C1 segment of cervical spinal cord (tissue), 14 donors: ENCODE measurements around the gene KCNMA1.
A peak's percentile ranks its signal among the peaks of the same experiment; 100 is the strongest.

Source experiments
- DNase-seq, 14 donors: peaks; one replicate each; lab custom pipeline; 2025; lab: John Stamatoyannopoulos, UW

The KCNMA1 gene

GRCh38 chr10:77135555-77135954 lies 502.1 kb downstream of the KCNMA1 start:
- DNase-seq = no peak

DNA sequence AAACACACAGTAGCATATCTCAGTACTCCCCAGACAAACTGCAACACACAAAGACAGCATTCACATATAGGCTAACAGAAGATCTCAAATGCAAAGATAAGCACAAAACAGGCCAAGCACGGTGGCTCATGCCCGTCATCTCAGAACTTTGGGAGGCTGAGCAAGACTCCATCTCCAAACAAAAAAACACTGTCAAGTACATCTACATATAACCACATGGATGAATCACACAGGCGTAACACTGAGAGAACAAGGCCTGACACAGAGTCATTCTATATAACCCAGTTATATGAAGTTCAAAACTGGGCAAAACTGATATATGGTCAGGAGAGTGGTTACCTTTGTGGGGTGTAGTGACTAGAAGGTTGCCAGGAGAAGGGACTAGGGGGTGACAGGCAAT lies 506.4 kb downstream of the KCNMA1 start:
- no peak for DNase-seq

DNA sequence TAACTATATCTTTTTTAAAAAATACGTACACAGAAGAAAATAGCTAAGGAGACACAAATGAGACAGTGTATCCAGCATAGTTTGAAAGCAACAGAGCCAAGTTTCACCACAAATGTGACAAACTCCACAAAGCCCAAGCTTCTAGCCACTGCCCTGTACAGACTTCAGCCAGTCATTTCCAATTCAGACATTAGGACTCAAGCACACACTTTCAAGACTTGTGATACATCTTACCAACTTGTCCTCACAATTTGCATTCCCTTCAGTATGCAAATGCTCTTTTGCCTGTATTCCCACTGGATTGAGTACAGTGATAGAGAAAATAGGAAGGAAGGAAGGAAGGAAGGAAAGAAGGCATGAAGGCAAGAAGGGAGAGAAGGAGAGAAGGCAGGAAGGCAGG lies 510.4 kb downstream of the KCNMA1 start:
- no peak for DNase-seq

DNA sequence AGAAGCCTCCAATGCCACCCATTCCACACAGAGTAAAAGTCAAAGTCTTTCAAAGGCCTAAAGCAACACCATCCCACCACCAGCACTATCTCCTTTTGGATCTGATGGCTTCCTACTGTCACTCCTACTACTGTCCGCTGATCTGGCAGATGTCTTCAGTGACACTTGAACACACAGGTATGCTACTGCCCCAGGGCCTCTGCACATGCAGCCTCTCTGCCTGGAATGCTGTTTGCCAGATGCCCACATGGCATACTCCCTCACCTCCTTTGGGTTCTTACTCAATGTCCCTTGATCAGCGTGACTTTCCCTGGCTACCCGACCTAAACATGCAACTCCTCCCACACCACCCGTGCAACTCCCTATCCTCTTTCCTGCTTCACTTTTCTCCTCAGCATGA lies 512.4 kb downstream of the KCNMA1 start:
- DNase-seq = no peak

GRCh38 chr10:77123330-77123729 lies 514.3 kb downstream of the KCNMA1 start:
- DNase-seq = no peak

DNA sequence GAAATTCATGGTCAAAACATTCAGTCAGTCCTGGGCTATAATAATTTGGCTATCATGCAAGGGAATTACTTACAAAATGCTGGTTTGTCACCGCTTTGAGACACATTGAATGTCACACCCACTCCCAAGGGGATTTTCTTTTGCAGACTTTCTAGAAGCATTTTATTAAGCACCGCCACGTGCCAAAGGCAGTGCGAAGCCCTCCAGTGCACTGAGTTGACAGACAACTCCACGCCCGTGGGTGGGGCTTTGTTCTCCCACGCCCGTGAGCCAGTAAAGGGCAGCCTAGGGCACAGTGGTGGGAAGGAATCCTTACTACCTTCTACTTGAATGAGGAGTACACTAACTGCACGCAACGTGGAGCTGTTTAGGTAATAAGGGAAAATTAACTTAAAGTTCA lies 515.8 kb downstream of the KCNMA1 start:
- DNase-seq = no peak

DNA sequence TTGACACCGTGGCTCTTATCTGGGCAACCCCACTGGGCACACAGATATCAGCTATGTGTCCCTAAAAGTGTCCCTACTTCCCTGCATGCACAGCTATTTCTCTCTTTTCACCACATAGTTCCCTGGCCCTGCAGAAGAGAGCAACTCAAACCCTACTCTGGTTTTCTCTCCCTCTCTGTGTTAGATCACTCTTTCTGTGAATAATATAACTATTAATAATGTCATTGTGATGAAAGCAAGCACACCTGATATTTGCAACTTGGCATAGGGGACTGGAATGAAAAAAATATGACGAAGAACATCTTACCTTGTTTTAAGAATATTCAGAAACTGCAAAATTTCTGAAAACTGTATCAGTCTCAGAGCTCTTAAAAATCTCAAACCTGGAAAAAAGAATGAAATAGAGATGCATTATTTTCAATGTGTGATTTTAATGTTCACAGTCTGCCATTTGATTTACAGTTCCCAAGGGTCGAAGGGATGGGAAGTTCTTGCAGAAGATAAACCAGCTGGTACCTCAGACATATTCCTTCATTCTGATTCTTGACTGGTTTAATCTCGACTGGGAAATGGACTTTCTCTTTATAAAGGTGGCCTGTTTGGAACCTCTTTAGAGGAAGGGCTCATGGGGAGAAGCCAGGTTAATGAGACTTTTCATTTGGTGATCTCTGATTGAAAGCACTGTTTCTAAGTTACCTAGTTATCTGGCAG lies 516.8 kb downstream of the KCNMA1 start:
- DNase-seq = no peak

- no peak for DNase-seq
These were observed 517.6 kb downstream of the KCNMA1 start for GRCh38 chr10:77120012-77120411.

DNA sequence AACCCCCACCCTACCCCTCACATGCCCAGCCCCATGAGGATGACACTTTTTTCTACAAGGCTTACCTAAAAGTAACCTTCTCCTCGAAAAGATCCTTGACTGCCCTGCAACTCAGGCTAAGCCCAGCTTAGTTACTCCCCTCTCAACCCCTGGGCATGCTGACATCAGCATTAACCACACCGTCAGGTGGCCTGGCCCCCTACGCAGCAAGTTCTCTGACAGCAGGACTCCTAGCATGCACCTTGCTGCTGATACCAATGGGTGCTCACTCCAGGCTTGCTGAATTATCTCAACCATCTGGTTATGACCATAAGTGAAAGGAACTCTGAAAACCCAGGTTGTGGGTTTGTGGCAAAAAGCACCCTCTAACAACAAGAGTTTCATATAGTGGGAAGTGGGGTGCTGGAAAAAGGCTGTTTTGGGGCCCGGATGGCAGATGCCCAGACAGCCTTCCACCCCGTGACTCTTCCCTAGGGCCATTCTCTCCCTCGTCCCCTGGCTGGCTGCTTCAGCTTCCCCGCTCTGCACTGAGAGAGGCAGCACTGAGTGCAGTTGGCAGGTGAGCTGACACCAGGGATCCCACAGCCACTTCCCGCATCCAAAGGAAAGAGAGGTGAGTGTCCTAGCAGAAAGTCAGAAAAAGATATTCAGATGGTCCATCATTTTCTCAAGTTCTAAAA lies 518.9 kb downstream of the KCNMA1 start:
- DNase-seq = no peak

GRCh38 chr10:77117501-77117900 lies 520.1 kb downstream of the KCNMA1 start:
- no peak for DNase-seq

DNA sequence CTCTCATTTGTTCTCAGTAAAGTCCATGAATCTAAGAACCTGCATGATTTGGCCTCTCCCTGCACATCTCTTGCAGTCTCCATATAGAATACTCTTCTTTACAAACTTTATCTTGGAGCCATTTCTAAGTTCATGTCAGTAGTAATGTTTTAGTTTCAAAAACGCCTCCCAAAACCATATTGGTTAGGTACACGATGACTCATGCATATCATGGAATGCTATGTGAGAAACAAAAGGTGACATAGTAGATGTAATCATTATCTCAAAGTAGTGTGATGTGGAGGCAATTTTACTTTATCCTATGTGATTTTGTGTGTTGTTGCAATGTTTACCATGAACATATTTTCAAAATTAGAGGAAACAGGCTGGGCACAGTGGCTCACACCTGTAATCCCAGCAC lies 520.7 kb downstream of the KCNMA1 start:
- DNase-seq = no peak

GRCh38 chr10:77114181-77114821 lies 523.3 kb downstream of the KCNMA1 start:
- no peak for DNase-seq

DNA sequence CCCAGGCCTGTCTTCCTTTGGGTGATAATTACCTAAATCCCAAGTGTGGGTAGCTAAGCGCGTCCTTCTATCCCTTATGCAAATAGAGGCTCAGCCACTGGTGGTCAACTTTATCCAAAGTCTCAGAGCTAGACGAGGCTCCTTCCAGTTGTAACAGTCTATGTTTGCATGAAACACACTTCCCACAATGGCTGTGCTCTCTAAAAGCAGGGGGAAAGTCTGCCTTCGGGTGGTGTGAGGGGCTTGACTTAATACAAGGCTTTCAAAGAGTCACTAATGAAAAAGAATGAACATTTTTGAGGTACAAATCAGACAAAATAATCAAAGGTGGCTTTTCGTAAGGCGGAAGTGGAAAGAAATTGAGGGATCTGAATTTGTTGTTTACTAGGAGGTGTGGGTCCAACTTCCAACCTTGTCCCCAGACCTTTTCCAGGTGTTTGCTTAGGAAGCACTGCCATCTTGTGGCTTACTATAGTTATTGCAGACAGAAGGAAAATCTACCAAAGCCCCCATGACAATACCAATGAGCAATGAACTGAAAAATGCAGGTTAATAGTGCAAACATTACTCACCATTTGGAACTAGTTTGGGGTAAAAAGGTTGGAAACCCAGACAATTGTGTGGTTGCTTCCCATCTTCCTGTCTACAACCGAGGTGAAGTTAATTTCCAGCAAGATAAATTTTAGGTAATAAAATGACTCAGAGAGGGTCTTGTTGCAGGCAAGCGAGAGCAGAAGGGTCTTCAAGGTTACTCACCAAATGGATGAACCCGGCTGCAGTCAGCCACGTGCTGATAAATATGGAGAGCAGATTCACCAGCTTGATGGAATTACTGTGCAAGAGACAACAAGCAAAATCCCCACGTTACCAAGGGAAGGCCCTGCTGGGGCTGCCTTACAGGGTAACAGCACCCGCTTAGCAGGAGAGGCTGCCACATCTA lies 525.7 kb downstream of the KCNMA1 start:
- DNase-seq = peak in 1 of 14 donors; percentile 2

- peak in 1 of 14 donors; percentile 8 for DNase-seq
These were observed 526.9 kb downstream of the KCNMA1 start for GRCh38 chr10:77110757-77111156.

- no peak for DNase-seq
These were observed 528.1 kb downstream of the KCNMA1 start for GRCh38 chr10:77109351-77109994.

GRCh38 chr10:77106676-77107075 lies 530.9 kb downstream of the KCNMA1 start:
- DNase-seq = no peak

GRCh38 chr10:77105761-77106221 lies 531.8 kb downstream of the KCNMA1 start:
- DNase-seq = no peak

DNA sequence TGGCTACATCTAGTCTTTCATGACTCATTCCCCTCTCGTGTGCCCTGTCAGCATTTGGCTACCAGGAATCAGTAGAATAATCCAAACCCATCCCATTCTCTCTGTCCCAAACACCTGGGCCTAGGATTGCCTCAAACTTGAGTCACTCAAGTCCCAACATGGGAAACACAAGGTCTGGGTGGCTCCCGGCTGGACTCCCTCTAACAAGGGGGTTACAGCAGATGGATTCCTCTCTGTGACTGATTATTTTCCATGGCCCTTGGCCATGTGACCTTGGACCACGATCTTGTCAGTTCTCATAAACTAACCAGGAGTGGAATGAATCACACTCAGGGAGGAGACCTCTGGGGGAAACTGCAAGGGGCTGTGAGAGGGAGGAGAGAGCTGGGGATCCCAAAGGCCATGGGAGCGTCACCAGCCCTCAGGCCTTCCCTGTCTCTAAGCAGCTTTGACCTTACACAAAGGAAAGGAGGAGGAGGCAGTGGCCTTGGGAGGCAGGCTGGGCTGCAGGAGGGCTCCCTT lies 533.1 kb downstream of the KCNMA1 start:
- DNase-seq = peak in 1 of 14 donors; percentile 16

GRCh38 chr10:77103213-77103612 lies 534.4 kb downstream of the KCNMA1 start:
- no peak for DNase-seq

GRCh38 chr10:77101341-77101740 lies 536.3 kb downstream of the KCNMA1 start:
- no peak for DNase-seq

GRCh38 chr10:77099136-77099535 lies 538.5 kb downstream of the KCNMA1 start:
- DNase-seq = no peak
